Muscle of leg (tissue), 11 donors: Measurements from ENCODE around the gene TRRAP. TPM values are rescaled to one million over a fixed set of nuclear protein-coding genes. Genes with fewer than 3 reads are reported as not detected.
A peak's percentile ranks its signal among the peaks of the same experiment; 100 is the strongest.
"Not testable (repeated sequence)": the region's sequence is repeated elsewhere in the genome, so short reads cannot be mapped to it uniquely, and the experiment has no call there.

Experiments
- DNase-seq: peaks from one replicate; pipeline ENCODE4 v3.0.0; 2013
- H3K27ac ChIP-seq: one replicate; pipeline ENCODE4 v1.5.1; 2013; ENCODE audit warnings: mild to moderate bottlenecking, low read length, control low read depth
- H3K27me3 ChIP-seq: one replicate; pipeline ENCODE4 v1.6.1; 2013; ENCODE audit warnings: low read length; ENCODE audit not compliant: control insufficient read depth, insufficient read depth
- H3K36me3 ChIP-seq: one replicate; pipeline ENCODE4 v1.6.1; 2013; ENCODE audit warnings: low read length; ENCODE audit not compliant: control insufficient read depth, insufficient read depth
- H3K4me1 ChIP-seq: one replicate; pipeline ENCODE4 v1.6.1; 2013; ENCODE audit warnings: low read length; ENCODE audit not compliant: control insufficient read depth, insufficient read depth
- H3K4me3 ChIP-seq: one replicate; pipeline ENCODE4 v1.5.1; 2013; ENCODE audit warnings: low read length, control low read depth
- H3K9me3 ChIP-seq: replicated peaks from 2 replicates; pipeline ENCODE4 v1.6.1; 2013; ENCODE audit warnings: low read depth, low read length; ENCODE audit not compliant: control insufficient read depth
- WGBS: methylation state at CpG from one replicate; pipeline ENCODE4 v1.1.5; 2013; ENCODE audit warnings: missing lambda C conversion rate; ENCODE audit not compliant: insufficient coverage; 5-methylcytosine and 5-hydroxymethylcytosine counted together
- polyA plus RNA-seq, 8 donors: library from polyadenylated mRNA; unstranded; fragments of 120-200 nt; gene quantifications; one replicate each; pipeline versions ENCODE4 v1.2.1 to v1.2.3, GENCODE V29; 2013; ENCODE audit warnings: inconsistent platforms in 1 of 8, low replicate concordance in 1 of 8; ENCODE audit not compliant: insufficient read length in 8 of 8, insufficient read depth in 1 of 8
- total RNA-seq: library from RNA; stranded (reverse); fragments of 120-200 nt; gene quantifications from one replicate; pipeline ENCODE4 v1.2.4, GENCODE V29; 2013

TRRAP gene
- total and polyA plus RNA-seq, 9 donors: 13.6 to 30.3 (median 24.3) TPM

DNA sequence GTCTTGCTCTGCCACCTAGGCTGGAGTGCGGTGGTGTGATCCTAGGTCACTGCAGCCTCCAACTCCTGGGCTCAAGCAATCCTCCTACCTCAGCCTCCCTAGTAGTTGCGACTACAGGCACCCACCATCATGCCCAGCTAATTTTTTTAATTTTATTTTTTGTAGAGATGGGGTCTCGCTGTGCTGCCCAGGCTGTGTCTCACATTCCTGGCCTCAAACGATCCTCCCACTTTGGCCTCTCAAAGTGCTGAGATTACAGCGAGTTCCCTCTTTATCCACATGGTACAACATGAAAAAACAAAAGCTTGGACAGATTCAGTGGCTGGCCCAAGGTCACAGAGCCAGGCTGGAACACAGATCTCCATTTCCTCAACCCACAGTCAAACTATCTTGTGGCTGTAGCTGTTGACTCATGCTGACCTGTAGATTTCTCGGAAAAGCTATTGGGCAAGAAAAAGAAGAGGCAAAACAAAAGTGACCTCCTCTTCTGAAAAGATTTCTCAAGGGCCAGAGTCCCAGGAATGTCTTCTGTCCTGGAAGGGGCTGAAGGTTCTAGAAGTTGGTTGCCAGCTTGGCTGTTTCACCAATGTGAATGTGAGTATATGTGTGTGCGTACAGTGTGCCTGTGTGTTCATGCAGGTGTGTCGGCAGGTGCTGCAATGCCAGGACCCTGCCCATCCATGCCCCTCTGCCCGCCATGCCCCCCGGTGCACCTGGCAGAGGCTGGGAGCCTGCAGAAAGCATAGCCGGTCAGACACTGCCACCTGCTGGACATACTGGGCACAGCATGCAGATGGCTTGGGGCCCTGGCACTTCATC, 36.9 kb upstream of the TRRAP start:
- Histone ChIP-seq H3K36me3 (no peaks in the 10 kb centered on the region), H3K4me3 (no peak overlapping the region), H3K27me3 (peaks cover 7% of the 10 kb centered on the region), H3K27ac (no peak overlapping the region), H3K9me3 (no peaks in the 10 kb centered on the region), H3K4me1 (peaks cover 4% of the 10 kb centered on the region)
- DNase-seq: peak; percentile 37
- 46% methylated on average over 9 of the region's 11 CpGs for WGBS

DNA sequence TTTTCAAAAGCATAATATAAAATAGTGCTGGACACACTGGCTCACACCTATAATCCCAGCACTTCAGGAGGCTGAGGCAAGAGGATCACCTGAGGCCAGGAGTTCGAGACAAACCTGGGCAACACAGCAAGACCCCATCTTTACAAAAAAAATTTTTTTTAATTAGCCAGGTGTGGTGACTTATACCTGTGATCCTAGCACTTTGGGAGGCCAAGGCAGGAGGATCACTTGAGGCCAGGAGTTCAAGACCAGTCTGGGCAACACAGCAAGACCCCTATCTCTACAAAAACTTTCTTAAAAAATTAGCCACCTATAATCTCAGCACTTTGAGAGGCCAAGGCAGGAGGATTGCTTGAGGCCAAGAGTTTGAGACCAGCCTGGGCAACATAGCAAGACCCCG, 35.8 kb upstream of the TRRAP start:
- not testable (repeated sequence) for H3K9me3 ChIP-seq, DNase-seq, H3K36me3 ChIP-seq, H3K4me3 ChIP-seq, H3K27me3 ChIP-seq, H3K27ac ChIP-seq, H3K4me1 ChIP-seq
- 100% methylated on average over 1 of the region's 2 CpGs for WGBS

DNA sequence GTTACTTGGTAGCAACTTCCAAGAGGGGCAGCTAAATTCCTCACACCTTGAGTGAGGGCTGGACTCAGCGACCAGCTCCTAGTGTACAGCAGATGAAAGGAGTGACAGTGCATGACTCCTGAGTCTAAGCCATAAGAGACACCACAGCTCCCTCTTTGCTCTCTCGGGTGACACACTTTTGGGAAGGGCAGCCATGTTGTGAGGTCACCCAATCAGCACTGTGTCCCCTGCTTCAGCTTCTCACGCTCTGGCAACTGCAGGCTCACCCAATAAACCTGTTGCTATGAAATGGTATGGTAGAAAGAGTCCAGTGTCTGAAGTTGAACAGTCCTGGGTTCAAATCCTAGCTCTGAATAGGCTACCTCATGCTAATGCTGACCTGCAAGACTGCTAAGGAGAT, 29.4 kb upstream of the TRRAP start:
- no peaks in the 10 kb centered on the region for H3K27me3 ChIP-seq
- no peaks in the 10 kb centered on the region for H3K36me3 ChIP-seq
- no peak overlapping the region for H3K27ac ChIP-seq
- H3K4me1 ChIP-seq: no peaks in the 10 kb centered on the region
- peaks cover 20% of the 10 kb centered on the region for H3K9me3 ChIP-seq
- WGBS: 100% methylated on average over 1 of the region's 3 CpGs
- H3K4me3 ChIP-seq: no peak overlapping the region
- DNase-seq: no peak

DNA sequence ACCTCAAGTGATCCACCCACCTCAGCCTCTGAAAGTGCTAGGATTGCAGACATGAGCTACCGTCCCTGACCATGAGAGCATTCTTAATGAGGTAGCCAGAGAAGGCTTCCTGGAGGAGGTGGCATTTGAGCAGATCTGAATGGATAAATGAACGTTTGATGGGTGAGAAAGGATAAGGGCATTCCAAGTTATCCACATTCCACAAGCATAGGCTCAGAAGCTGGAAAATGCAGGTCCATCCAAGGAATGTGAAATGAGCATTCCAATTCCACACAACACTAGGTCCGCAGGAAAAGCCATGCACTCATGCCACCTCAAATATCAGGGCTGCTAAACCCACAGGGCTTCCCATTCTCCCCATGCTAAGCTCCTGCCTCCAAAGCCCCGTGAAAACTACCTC, 25.5 kb upstream of the TRRAP start:
- DNase-seq: no peak
- Histone ChIP-seq H3K36me3 (no peaks in the 10 kb centered on the region), H3K27me3 (no peaks in the 10 kb centered on the region), H3K4me3 (no peak overlapping the region), H3K9me3 (peaks cover 16% of the 10 kb centered on the region), H3K4me1 (no peaks in the 10 kb centered on the region), H3K27ac (no peak overlapping the region)
- WGBS: 50% methylated on average over 2 of the region's 4 CpGs

DNA sequence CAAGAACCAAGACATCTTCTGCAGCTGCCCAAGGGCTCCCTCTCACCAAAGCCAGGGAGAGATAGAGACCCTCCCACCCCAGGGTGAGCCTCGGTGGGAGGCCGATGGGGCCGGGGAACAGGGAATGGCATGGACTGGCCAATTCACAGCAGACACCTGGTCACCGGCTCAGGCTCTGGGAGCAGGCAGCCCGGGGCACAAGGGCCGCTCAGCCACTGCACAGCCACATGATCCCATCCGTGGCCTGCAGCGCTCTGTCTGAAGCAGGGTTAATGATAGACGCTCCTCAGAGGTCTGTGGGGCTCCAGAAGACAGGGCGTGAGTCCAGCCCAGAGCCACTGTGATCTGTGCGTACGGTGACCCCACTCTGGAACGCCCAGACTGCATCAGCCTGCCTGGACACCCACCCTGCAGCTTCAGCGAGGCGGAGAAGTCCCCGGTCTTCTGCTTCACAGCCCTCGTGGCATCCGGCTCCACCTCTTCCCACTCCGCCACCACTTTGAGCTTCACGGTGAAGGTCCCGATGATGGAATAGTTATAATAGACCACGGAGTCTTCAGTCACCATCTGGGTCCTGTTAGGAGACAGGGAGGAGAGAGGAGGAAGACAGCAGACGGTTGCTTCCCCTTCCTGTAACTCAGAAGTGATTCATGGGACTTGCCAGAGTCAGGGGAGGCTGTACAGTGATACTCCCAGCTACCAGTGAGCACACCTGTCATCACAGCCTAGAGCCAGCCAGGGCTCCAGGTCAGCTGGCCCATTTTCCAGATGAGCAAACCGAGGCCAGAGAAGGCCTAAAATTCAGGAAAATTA, 22.5 kb upstream of the TRRAP start:
- DNase-seq: no peak
- H3K4me1 ChIP-seq: no peaks in the 10 kb centered on the region
- peaks cover 8% of the 10 kb centered on the region for H3K27me3 ChIP-seq
- H3K27ac ChIP-seq: no peak overlapping the region
- no peaks in the 10 kb centered on the region for H3K36me3 ChIP-seq
- no peaks in the 10 kb centered on the region for H3K9me3 ChIP-seq
- 73% methylated on average over 14 of the region's 24 CpGs for WGBS
- H3K4me3 ChIP-seq: no peak overlapping the region

DNA sequence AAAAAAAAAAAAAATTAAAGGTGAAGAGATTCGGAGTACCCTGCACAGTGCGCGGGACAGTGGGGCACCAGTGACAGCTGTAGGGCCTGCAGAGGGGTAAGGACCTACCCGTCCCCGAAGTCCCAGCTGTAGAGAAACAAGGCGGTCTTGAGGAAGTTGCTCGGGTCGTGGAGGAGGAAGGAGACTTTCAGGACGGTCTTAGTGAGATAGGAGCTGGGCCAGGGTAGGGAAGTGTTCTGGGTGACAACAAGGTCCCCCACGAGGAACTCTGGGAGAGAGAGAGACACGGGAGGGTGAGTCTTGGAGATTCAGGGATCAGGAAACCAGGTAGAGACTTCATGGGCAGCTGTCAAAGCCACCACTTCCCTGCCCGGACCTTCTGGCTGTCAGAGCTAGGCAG, 18.3 kb upstream of the TRRAP start:
- 78% methylated on average over 10 of the region's 12 CpGs for WGBS
- Histone ChIP-seq H3K4me1 (no peaks in the 10 kb centered on the region), H3K36me3 (no peaks in the 10 kb centered on the region)

DNA sequence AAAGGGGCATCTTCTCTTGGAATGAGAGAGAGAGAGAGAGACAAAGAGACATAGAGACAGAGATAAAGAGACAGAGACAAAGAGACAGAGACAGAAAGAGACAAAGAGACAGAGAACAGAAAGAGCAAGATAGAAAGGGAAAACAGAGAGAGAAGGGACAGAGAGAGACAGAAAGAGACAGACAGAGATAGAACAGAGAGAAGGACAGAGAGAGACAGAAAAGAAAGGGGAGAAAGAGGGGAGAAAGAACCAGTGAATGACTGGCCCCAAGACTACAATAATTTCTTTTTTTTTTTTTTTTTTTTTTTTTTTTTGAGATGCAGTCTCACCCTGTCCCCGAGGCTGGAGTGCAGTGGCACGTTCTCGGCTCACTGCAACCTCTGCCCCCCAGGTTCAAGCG, 16.1 kb upstream of the TRRAP start:
- H3K27ac ChIP-seq: no peak overlapping the region
- H3K9me3 ChIP-seq: no peaks in the 10 kb centered on the region
- no CpG with 5 or more reads among the region's 4 CpGs for WGBS
- peaks cover 8% of the 10 kb centered on the region for H3K27me3 ChIP-seq
- H3K36me3 ChIP-seq: no peaks in the 10 kb centered on the region
- no peak overlapping the region for H3K4me3 ChIP-seq
- peaks cover 6% of the 10 kb centered on the region for H3K4me1 ChIP-seq
- DNase-seq: no peak

More for the DNA sequence above, 18.3 kb upstream of the TRRAP start:
- Histone ChIP-seq H3K27me3 (peaks cover 8% of the 10 kb centered on the region), H3K27ac (no peak overlapping the region), H3K9me3 (no peaks in the 10 kb centered on the region), H3K4me3 (no peak overlapping the region)
- DNase-seq: no peak

DNA sequence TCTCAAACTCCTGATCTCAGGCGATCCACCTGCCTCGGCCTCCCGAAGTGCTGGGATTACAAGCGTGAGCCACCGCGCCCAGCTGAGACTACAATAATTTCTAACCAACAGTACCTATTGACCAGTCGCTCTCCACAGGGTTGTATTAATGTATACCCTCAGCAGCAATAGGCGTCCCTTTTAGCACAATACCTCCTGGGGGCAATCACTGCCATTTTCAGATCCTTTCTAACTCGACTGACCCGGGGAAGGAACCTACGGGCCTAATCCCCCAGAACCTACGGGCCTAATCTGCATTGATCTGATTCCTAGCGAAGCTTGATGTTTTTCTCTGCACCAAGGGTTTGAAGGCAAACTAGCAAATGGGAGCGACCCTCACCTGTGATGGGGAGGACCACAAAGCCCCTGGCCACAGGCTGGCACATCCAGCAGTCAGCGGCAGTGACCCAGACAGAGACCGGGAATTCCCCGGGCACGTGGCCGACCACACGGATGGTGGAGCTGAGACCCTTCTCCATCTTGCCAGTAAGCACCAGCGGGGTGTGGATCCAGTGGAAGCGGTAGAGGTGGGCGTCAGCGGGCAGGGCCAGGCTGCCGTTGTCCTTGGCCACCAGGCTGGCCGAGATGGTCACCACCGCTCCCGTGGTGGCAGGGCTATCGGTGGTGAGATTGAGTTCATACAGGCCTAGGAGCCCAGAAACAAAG, 15.5 kb upstream of the TRRAP start:
- H3K4me1 ChIP-seq: peaks cover 12% of the 10 kb centered on the region
- no peak overlapping the region for H3K4me3 ChIP-seq
- 89% methylated on average over 20 of the region's 29 CpGs for WGBS
- H3K9me3 ChIP-seq: no peaks in the 10 kb centered on the region
- no peaks in the 10 kb centered on the region for H3K36me3 ChIP-seq
- H3K27ac ChIP-seq: no peak overlapping the region
- peaks cover 8% of the 10 kb centered on the region for H3K27me3 ChIP-seq
- DNase-seq: no peak

DNA sequence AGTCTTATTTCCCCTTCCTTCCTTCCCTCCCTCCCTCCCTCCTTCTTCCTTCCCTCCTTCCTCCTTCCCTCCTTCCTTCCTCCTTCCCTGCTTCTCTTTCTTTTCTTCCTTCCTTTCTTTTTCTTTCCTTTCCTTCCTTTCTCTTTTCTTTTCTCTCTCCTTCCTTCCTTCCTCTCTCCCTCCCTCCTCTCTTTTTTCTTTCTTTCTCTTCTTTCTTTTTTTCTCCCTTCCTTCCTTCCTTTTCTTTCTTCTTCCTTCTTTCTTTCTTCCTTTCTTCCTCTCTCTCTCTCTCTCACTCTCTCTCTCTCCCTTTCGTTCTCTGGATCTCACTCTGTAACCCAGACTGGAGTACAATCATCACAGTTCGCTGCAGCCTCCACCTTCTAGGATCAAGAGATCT, 14.7 kb upstream of the TRRAP start:
- Histone ChIP-seq H3K4me3 (no peak overlapping the region), H3K36me3 (no peaks in the 10 kb centered on the region), H3K27ac (no peak overlapping the region), H3K27me3 (peaks cover 14% of the 10 kb centered on the region), H3K9me3 (no peaks in the 10 kb centered on the region), H3K4me1 (peaks cover 12% of the 10 kb centered on the region)
- DNase-seq: no peak
- 71% methylated on average over 1 of the region's 2 CpGs for WGBS
